BJ (cell line): ENCODE results near the gene CARF. TPM values are rescaled to one million over a fixed set of nuclear protein-coding genes. Genes with fewer than 3 reads are reported as not detected.
"Not testable (repeated sequence)": the region's sequence is repeated elsewhere in the genome, so short reads cannot be mapped to it uniquely, and the experiment has no call there.

Experiments
- CTCF ChIA-PET: fragments of 350-600 bp; formaldehyde crosslinking; extraction: SDS; loops from one replicate; lab custom pipeline; 2021; ENCODE audit warnings: antibody characterized with exemption, inconsistent platforms; lab: Yijun Ruan, JAX
- POLR2A ChIA-PET: fragments of 300-600 bp; sonication (Branson Sonifier 250); formaldehyde crosslinking; extraction: SDS; loops from one replicate; lab custom pipeline; 2021; ENCODE audit warnings: antibody characterized with exemption; lab: Charles Lee
- DNase-seq: peaks from one replicate; pipeline ENCODE4 v3.0.0-alpha.2; 2011; ENCODE audit warnings: low read depth
- H3K27me3 ChIP-seq: 2 replicates; pipeline ENCODE4 v1.6.0; 2011; ENCODE audit warnings: low read length; ENCODE audit not compliant: control insufficient read depth, insufficient read depth
- H3K36me3 ChIP-seq: 2 replicates; pipeline ENCODE4 v1.5.1; 2011; ENCODE audit warnings: low read length; ENCODE audit not compliant: control insufficient read depth, insufficient read depth
- H3K4me3 ChIP-seq: 2 replicates; pipeline ENCODE4 v1.5.1; 2011; ENCODE audit warnings: low read depth, mild to moderate bottlenecking, control low read depth, low read length
- CTCF ChIP-seq: IDR thresholded peaks from 2 replicates; pipeline ENCODE4 v1.5.1; 2011; ENCODE audit warnings: low read depth, mild to moderate bottlenecking, control low read depth, inconsistent platforms, low read length, moderate library complexity; ENCODE audit not compliant: insufficient read depth
- polyA plus RNA-seq: library from polyadenylated mRNA; depleted of rRNA; stranded (reverse); fragments of >200 nt; gene quantifications from 2 replicates; pipeline ENCODE4 v1.2.3, GENCODE V29; 2011

The CARF gene
- polyA plus RNA-seq, 1 experiment, result 4.1 TPM

DNA sequence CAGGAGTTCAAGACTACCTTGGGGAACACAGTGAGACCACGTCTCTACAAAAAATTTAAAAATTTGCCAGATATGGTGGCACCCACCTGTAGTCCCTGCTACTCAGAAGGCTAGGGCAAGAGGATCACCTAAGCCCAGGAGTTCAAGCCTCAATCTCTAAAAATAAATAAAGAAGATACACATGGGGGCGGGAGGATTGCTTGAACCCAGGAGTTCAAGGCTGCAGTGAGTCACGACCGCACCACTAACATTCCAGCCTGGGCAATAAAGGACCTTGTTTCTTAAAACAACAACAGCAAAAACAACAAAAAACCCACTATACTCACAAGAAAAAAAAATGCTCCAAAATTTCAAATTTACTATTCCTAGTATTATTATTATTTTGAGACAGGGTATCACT is 30.5 kb upstream of the CARF start:
- H3K36me3 ChIP-seq, result no peaks in the 10 kb centered on the region; the same call in none of the 2 replicates
- TF ChIP-seq CTCF, result no peak
- DNase-seq, result no peak
- CTCF ChIA-PET, result interaction anchor here (1.8 kb wide), 1 partner anchor 10 kb away, joined by 10 read pairs; the partner anchor contains the start of gene ICA1L
- POLR2A ChIA-PET, result no interaction called here
- no peaks in the 10 kb centered on the region for H3K27me3 ChIP-seq
- H3K4me3 ChIP-seq, result no peak overlapping the region

GRCh38 chr2:202883987-202884675 is 27.9 kb upstream of the CARF start:
- Histone ChIP-seq H3K27me3 (no peaks in the 10 kb centered on the region), H3K36me3 (peaks cover 2% of the 10 kb centered on the region; the same call in 1 of the 2 replicates), H3K4me3 (no peak overlapping the region)
- DNase-seq, result no peak
- ChIA-PET CTCF (no interaction called here), POLR2A (no interaction called here)
- no peak for TF ChIP-seq CTCF

DNA sequence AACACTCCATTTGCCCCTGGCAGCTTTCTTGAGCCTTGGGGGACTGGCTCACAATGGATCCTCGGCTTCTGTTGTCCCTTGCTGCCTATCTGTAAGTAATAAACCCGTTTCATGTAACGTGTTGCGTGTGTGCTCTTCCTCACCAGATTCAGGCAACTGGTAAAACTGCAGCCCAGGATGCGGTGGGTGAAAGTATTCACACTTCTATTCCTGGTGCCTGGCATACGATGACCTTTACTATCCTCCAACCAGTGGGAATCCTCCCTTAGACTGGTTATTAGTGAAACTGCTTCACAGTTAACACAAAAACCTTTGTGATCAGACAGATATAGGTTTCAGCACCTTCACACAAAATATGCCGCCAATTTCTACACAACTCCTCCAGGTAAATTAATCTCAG is 26.9 kb upstream of the CARF start:
- no peaks in the 10 kb centered on the region for H3K27me3 ChIP-seq
- ChIA-PET POLR2A (no interaction called here), CTCF (no interaction called here)
- H3K36me3 ChIP-seq, result peaks cover 2% of the 10 kb centered on the region; the same call in 1 of the 2 replicates
- no peak for DNase-seq
- H3K4me3 ChIP-seq, result no peak overlapping the region
- no peak for TF ChIP-seq CTCF

- POLR2A ChIA-PET, CTCF ChIA-PET, H3K4me3 ChIP-seq, H3K36me3 ChIP-seq, H3K27me3 ChIP-seq, DNase-seq: not testable (repeated sequence)
Measured at GRCh38 chr2:202905507-202905906, 6.6 kb upstream of the CARF start.

DNA sequence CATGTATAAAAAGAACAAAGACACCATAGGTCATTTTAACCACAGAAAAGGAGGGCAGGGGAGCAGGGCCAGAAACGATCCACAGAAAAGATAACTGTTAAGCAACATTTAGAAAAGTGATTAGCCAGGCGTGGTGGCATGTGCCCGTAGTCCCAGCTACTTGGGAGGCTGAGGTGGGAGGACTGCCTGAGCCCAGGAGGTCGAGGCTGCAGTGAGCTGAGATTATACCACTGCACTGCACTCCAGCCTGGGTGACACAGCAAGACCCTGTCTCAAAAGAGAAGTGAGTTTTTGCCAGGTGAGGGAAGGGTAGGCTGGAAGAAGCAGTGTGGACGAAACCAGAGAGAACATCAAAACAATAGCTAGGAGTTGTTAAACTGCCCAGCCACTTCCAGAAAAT is 3.9 kb upstream of the CARF start:
- no peak for DNase-seq
- no peak for TF ChIP-seq CTCF
- no peaks in the 10 kb centered on the region for H3K27me3 ChIP-seq
- H3K36me3 ChIP-seq, result no peaks in the 10 kb centered on the region
- ChIA-PET CTCF (no interaction called here), POLR2A (no interaction called here)
- H3K4me3 ChIP-seq, result no peak overlapping the region
